Stimulated activated CD4-positive, alpha-beta T cell treated with anti-CD3 and anti-CD28 coated beads, Interleukin-1b, Interleukin-23, amount 100 ng/mL, for 1 hour (primary cell): ENCODE results near the gene ABHD12.

Experiments
- DNase-seq, 2 donors: peaks; one replicate each; pipeline ENCODE4 v3.0.0-alpha.2; 2020; ENCODE audit warnings: low read depth in 2 of 2

ABHD12 gene

GRCh38 chr20:25289886-25290597 is 100.6 kb downstream of the ABHD12 start:
- no peak for DNase-seq

GRCh38 chr20:25288291-25289181 is 102.1 kb downstream of the ABHD12 start:
- DNase-seq = no peak

- DNase-seq = no peak
Observed at GRCh38 chr20:25287631-25288290, 102.9 kb downstream of the ABHD12 start.

DNA sequence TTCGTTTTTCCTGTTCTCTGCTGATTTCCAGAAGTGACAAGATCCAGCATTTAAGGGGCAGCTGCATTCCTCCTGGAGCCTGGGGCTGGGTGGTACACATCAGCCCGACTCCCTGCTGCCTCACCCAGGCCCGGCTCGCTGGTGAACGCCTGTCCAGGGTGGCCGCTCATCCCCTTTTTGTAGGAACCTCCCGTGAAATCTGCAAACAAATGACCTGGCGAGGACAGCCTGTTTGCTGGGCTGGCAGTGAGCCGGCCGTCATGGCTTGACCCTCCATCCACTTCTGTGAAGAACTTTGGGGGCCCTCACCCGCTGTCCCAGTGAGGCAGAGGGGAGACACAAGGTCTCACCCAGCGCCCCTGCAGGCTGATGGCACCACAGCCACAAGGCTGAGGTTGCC is 103.7 kb downstream of the ABHD12 start:
- no peak for DNase-seq

DNA sequence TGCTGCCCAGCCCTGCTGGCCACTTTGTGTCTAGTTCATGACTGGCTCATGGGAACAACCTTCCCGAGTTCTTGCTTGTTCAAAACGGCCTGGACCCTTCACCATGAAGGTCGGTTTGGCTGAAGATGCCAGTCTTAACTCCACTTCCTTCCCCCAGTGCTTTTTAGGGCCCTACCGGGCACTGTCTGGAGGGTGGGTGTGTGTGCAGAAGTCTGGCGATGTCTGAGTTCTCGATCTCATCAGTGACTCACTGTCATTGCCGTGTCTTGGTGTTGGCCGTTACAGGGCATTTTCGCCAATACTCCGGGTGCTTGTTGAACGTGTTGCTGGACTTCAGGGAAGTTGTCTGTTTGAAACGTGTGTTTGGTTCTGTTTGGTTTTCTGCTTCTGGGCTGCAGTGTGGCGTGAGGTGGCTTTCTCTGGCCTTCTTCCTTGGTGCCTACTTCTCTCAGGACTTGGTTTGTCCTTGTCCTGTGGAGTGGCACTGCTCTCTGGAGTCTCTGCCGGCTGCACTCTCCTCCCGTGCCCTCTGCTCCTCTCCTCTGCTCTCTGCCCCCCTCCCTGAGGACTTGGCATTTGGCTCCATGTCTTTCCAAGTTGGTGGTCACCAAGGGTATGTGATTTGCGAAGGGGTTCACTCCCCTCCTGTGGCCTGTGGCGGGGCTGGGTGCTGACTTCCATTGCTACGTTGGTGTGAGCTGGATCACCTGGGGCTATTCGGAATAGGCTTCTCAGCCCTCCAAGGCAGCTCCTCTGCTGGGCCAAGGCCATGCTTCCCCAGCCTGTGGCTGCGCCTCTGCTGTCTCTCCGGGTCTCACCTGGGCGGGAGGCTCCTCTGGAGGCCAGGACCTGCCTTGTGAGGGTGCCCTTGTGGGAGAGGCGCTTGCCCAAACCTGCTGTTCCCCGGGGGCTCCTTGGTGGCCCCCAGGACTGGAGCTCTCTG is 104.5 kb downstream of the ABHD12 start:
- no peak for DNase-seq

- no peak for DNase-seq
Observed at GRCh38 chr20:25285091-25285647, 105.5 kb downstream of the ABHD12 start.

- DNase-seq = no peak
Observed at GRCh38 chr20:25284131-25284601, 106.5 kb downstream of the ABHD12 start.

GRCh38 chr20:25283221-25283951 is 107.2 kb downstream of the ABHD12 start:
- DNase-seq = no peak

GRCh38 chr20:25282796-25283195 is 107.8 kb downstream of the ABHD12 start:
- no peak for DNase-seq

DNA sequence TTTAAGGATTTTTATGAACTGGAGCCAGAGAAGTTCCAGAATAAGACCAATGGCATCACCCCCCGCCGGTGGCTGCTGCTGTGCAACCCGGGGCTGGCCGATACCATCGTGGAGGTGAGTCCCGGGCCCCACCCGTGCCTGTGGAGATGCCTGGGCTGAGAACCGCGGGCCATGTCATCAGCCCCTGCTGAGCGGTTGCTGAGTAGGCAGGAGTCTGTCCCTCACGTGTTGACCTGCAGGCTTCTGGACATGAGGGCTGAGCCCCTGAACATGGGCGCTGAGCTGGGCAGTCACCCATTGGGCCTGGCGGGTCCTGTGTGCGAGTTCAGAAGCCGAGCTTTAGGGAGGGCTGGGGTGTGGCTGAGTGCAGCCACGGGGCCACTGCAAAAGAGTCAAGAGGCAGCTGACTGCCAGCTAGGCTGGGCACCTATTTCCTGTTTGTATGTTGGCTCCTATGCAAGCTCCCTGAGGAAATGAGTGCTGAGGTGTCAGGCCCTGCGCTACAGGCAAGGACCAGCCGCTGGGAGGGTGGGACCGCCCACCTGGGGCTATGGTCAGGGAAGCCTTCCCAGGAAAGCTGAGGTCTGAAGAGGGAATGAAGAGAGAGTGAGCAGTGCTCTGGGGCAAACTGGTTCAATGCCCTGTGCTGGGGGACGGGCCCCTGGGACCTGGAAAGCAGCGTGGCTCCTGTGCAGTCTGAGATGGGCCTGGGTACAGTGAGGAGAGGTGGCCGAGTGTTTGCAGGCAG is 108.4 kb downstream of the ABHD12 start:
- no peak for DNase-seq

- DNase-seq = no peak
Observed at GRCh38 chr20:25281541-25281991, 109.1 kb downstream of the ABHD12 start.

GRCh38 chr20:25280574-25281535 is 109.8 kb downstream of the ABHD12 start:
- DNase-seq = no peak

- no peak for DNase-seq
Observed at GRCh38 chr20:25280051-25280573, 110.5 kb downstream of the ABHD12 start.

DNA sequence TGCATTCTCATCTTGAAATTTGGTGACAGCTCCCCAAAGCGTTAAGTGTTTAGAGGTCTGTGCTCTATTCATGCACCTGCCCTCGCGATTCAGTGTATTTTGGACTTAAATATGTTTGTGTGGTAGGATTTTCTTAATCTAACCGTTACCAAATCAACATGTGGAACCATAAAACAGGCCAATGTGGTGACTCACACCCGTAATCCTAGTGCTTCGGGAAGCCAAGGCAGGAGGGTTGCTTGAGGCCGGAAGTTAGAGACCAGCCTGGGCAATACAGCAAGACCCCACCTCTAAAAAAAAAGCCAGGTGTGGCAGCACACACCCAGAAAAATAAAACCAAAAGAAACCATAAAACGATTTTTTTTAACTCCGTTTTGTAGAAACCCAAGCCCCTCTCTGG is 111.2 kb downstream of the ABHD12 start:
- DNase-seq = no peak

- DNase-seq = no peak
Observed at GRCh38 chr20:25278636-25279361, 111.8 kb downstream of the ABHD12 start.

- no peak for DNase-seq
Observed at GRCh38 chr20:25277941-25278521, 112.6 kb downstream of the ABHD12 start.
